HEK293 (cell line): ENCODE data around the gene NPHP4.

Source experiments
- CTCF ChIA-PET: fragments of 350-600 bp; formaldehyde crosslinking; extraction: SDS; loops from one replicate; lab custom pipeline; 2021; ENCODE audit warnings: antibody characterized with exemption; lab: Yijun Ruan, JAX
- POLR2A ChIA-PET: fragments of 300-600 bp; formaldehyde crosslinking; extraction: SDS; loops from one replicate; lab custom pipeline; 2020; ENCODE audit warnings: antibody characterized with exemption, inconsistent platforms; lab: Yijun Ruan, JAX
- H3K27ac ChIP-seq: fragments of 200-500 bp; sonication (Bioruptor generic); 2 replicates; pipeline ENCODE4 v1.5.1; 2014; ENCODE audit warnings: low read depth, low read length, control low read depth, inconsistent platforms; ENCODE audit errors: extremely low read depth
- H3K36me3 ChIP-seq, 2 experiments: fragments of 200-500 bp in 1 of 2; sonication (Bioruptor generic) in 1 of 2; 1 replicate in 1 of 2; 2 replicates in 1 of 2; pipeline ENCODE4 v1.5.1; 2014 to 2017; ENCODE audit warnings: inconsistent platforms in 2 of 2, low read length in 2 of 2; ENCODE audit not compliant: control insufficient read depth in 2 of 2, insufficient read depth in 1 of 2
- H3K4me1 ChIP-seq: fragments of 200-500 bp; sonication (Bioruptor generic); 2 replicates; pipeline ENCODE4 v1.5.1; 2014; ENCODE audit warnings: mild to moderate bottlenecking, low read length, inconsistent platforms; ENCODE audit not compliant: control insufficient read depth, insufficient read depth
- H3K4me3 ChIP-seq: 2 replicates; pipeline ENCODE4 v1.5.1; 2011; ENCODE audit warnings: low read depth, mild to moderate bottlenecking, control low read depth, low read length, moderate library complexity
- H3K9me3 ChIP-seq: fragments of 200-500 bp; sonication (Bioruptor generic); 2 replicates; pipeline ENCODE4 v1.5.1; 2014; ENCODE audit warnings: low read depth, low read length, inconsistent platforms; ENCODE audit not compliant: control insufficient read depth, insufficient read depth
- EGR2 ChIP-seq: fragments of 450-650 bp; formaldehyde crosslinking; IDR thresholded peaks from 2 replicates; pipeline ENCODE4 v1.5.1; 2016; ENCODE audit warnings: low read depth, missing biosample characterization, missing genetic modification characterization
- GFI1B ChIP-seq: fragments of 450-650 bp; formaldehyde crosslinking; IDR thresholded peaks from 2 replicates; pipeline ENCODE4 v1.5.1; 2016; ENCODE audit warnings: missing biosample characterization, missing genetic modification characterization
- SP7 ChIP-seq: fragments of 450-650 bp; formaldehyde crosslinking; IDR thresholded peaks from 2 replicates; pipeline ENCODE4 v1.5.1; 2016; ENCODE audit warnings: missing biosample characterization, missing genetic modification characterization
- YY2 ChIP-seq: fragments of 450-650 bp; formaldehyde crosslinking; IDR thresholded peaks from 2 replicates; pipeline ENCODE4 v1.5.1; 2016; ENCODE audit warnings: missing biosample characterization, missing genetic modification characterization
- ZFHX2 ChIP-seq: fragments of 450-650 bp; formaldehyde crosslinking; conservative IDR thresholded peaks from 2 replicates; pipeline ENCODE4 v1.5.1; 2016; ENCODE audit warnings: missing biosample characterization, missing genetic modification characterization
- ZIC2 ChIP-seq: fragments of 450-650 bp; formaldehyde crosslinking; IDR thresholded peaks from 2 replicates; pipeline ENCODE4 v1.5.1; 2016; ENCODE audit warnings: missing biosample characterization, missing genetic modification characterization
- ZNF335 ChIP-seq: fragments of 450-650 bp; formaldehyde crosslinking; conservative IDR thresholded peaks from 2 replicates; pipeline ENCODE4 v1.5.1; 2016; ENCODE audit warnings: missing biosample characterization, missing genetic modification characterization
- ZNF544 ChIP-seq: fragments of 450-650 bp; formaldehyde crosslinking; IDR thresholded peaks from 2 replicates; pipeline ENCODE4 v1.5.0; 2017; ENCODE audit warnings: missing biosample characterization, missing genetic modification characterization
- ZNF558 ChIP-seq: fragments of 450-650 bp; formaldehyde crosslinking; IDR thresholded peaks from 2 replicates; pipeline ENCODE4 v1.5.1; 2016; ENCODE audit warnings: missing biosample characterization, missing genetic modification characterization
- ZNF600 ChIP-seq: fragments of 450-650 bp; formaldehyde crosslinking; IDR thresholded peaks from 2 replicates; pipeline ENCODE4 v1.5.1; 2016; ENCODE audit warnings: missing biosample characterization, missing genetic modification characterization
- TF ChIP-seq, protein P1 (sequence below): fragments of 450-650 bp; formaldehyde crosslinking; IDR thresholded peaks from 2 replicates; pipeline ENCODE4 v1.5.1; 2017; ENCODE audit warnings: missing biosample characterization, missing genetic modification characterization
- TF ChIP-seq, protein P2 (sequence below): fragments of 450-650 bp; formaldehyde crosslinking; IDR thresholded peaks from 2 replicates; pipeline ENCODE4 v1.5.1; 2017; ENCODE audit warnings: missing biosample characterization, missing genetic modification characterization

The NPHP4 gene

DNA sequence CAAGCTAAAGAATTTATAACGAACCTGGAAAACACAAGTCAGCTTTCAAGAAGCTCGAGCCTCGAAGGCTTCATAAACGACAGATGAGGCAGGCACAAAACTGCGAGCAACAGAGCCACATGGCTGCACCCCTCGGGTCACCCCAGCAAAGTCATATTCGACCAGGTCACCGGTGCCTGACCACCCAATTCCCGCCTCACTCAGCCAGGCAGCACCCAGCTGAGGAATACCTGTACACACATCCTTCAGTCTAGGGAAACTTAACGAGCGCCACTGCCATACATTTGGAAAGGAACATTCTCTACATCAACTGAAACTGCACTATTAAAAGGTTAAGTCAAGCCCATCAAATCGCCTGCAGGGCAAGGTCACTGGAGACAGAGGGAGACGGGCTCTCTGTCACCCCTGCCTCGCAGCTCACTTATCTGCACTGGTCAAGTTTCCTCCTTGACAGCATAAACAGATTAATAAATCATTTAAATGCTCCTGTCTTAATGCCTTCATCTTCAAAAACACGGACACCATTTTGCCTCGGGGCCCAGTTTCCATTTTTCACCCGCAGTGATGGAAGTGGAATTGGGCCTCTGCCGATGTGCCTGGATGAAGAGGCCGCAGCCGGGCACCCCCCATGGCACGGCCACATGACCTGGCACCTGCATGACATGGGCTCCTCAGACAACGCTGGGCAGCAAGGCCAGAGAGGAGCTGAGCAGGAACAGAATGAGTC, 20.6 kb downstream of the NPHP4 start:
- Histone ChIP-seq H3K4me1 (no peaks in the 10 kb centered on the region), H3K4me3 (no peak overlapping the region), H3K27ac (no peak overlapping the region), H3K36me3 (peaks cover 0 to 59% of the 10 kb centered on the region in 2 experiments; a peak in 2 of 3 replicates), H3K9me3 (no peaks in the 10 kb centered on the region)
- POLR2A ChIA-PET = no interaction called here
- TF ChIP-seq GFI1B (no peak), YY2 (tag by site-specific recombination) (no peak), ZNF544 (tag by site-specific recombination) (no peak)
- CTCF ChIA-PET = interaction anchor here (0.7 to 1.0 kb wide), 2 partner anchors 226 to 462 kb away, joined by 3 to 6 read pairs; no protein-coding TSS in a partner anchor

DNA sequence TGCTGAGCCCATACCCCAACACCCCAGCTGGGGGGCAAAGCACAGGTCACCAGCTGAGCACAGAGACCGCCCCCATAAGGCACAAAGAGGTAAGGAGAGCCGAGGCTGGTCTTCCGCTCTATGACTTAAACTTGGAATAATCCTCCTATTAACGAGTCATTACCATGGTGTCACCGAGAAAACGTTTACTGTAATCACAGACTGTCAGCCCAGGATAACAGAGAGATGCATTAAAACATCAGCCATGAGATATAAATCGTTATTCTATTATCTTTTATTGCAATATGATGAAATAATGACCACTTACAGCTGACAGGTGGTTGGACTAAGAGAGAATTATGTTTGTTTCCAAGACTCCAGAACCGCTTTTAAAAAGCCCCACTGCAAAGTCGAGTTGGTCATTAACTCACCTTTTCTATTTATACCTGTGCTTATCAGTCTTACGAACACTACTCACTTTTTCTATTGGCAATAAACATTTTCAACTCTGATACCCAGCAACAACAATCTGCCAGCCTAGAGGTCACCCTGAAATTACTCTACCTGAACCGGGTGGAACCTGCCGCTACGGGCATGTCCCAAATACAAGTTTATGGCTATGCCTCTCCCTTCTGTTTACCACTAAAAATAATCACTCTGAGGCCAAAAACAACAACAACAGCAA, 21.5 kb downstream of the NPHP4 start:
- Histone ChIP-seq H3K9me3 (no peaks in the 10 kb centered on the region), H3K36me3 (peaks cover 0 to 52% of the 10 kb centered on the region in 2 experiments; a peak in 2 of 3 replicates), H3K27ac (no peak overlapping the region), H3K4me1 (no peaks in the 10 kb centered on the region), H3K4me3 (no peak overlapping the region)
- ChIA-PET CTCF (interaction anchor here (0.7 kb wide), 1 partner anchor 225 kb away, joined by 3 read pairs; no protein-coding TSS in a partner anchor), POLR2A (no interaction called here)
- TF ChIP-seq ZIC2 (tag by site-specific recombination) (peak; percentile 34; the same call in 1 of the 2 replicates), SP7 (tag by site-specific recombination) (peak; percentile 77), ZNF335 (tag by site-specific recombination) (no peak)
- TF ChIP-seq, protein P1, sequence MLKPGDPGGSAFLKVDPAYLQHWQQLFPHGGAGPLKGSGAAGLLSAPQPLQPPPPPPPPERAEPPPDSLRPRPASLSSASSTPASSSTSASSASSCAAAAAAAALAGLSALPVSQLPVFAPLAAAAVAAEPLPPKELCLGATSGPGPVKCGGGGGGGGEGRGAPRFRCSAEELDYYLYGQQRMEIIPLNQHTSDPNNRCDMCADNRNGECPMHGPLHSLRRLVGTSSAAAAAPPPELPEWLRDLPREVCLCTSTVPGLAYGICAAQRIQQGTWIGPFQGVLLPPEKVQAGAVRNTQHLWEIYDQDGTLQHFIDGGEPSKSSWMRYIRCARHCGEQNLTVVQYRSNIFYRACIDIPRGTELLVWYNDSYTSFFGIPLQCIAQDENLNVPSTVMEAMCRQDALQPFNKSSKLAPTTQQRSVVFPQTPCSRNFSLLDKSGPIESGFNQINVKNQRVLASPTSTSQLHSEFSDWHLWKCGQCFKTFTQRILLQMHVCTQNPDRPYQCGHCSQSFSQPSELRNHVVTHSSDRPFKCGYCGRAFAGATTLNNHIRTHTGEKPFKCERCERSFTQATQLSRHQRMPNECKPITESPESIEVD (tag by site-specific recombination) = peak; percentile 36
- TF ChIP-seq, all 188 proteins: peak for 3

DNA sequence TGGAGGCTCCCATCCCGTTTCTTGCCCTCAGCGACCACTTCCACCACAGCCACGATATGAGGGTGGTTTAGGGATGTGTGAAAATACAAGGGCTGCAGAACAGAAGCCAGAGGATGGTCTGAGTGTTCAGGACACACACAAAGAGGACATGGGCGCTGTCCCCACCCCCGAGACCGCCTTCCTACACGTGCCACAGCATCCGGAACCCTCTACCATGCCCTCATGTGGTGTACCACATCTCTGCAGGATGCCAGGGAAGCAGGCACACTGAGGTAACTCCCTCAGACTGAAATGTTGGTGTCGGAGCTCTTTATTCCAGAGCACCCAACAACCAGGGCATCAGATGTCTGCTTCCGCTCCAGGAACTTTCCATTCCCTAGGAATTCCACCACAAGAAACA, 23.1 kb downstream of the NPHP4 start:
- no peak overlapping the region for H3K27ac ChIP-seq
- H3K4me1 ChIP-seq = no peaks in the 10 kb centered on the region
- ChIA-PET CTCF (no interaction called here), POLR2A (no interaction called here)
- H3K9me3 ChIP-seq = no peaks in the 10 kb centered on the region
- no peak overlapping the region for H3K4me3 ChIP-seq
- H3K36me3 ChIP-seq = peaks cover 0 to 40% of the 10 kb centered on the region in 2 experiments; a peak in 2 of 3 replicates
- TF ChIP-seq ZNF600 (tag by site-specific recombination) = 0 out of 2 replicates have a peak, but pooled peaks have one; percentile 26
- TF ChIP-seq, protein P2, sequence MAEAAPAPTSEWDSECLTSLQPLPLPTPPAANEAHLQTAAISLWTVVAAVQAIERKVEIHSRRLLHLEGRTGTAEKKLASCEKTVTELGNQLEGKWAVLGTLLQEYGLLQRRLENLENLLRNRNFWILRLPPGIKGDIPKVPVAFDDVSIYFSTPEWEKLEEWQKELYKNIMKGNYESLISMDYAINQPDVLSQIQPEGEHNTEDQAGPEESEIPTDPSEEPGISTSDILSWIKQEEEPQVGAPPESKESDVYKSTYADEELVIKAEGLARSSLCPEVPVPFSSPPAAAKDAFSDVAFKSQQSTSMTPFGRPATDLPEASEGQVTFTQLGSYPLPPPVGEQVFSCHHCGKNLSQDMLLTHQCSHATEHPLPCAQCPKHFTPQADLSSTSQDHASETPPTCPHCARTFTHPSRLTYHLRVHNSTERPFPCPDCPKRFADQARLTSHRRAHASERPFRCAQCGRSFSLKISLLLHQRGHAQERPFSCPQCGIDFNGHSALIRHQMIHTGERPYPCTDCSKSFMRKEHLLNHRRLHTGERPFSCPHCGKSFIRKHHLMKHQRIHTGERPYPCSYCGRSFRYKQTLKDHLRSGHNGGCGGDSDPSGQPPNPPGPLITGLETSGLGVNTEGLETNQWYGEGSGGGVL = no peak
- TF ChIP-seq, all 188 proteins: peak for 1

DNA sequence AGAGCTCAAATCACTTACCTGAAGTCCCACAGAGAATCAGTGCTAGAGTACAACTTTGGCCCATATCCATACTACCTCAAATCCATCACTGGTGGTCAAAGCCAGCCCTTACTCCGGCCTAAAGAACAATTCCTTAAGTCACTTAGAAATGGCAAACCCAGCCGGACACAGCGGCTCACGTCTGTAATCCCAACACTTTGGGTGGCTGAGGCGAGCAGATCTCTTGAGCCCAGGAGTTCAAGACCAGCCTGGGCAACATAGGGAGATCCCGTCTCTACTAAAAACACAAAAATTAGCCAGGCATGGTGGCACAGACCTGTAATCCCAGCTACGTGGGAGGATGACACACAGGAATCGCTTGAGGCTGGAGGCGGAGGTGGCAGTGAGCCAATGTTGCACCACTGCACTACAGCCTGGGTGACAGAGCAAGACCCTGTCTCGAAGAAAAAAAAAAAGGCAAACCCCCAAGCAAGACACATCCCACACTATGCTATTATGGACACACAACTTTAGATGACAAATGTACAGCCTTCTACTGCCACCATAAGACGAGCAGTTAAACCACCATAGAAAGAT, 24.0 kb downstream of the NPHP4 start:
- no peak overlapping the region for H3K27ac ChIP-seq
- peak; percentile 91 for TF ChIP-seq ZFHX2
- TF ChIP-seq ZNF558 = no peak
- TF ChIP-seq EGR2 (tag by site-specific recombination) = peak; percentile 86

More for the DNA sequence above, 24.0 kb downstream of the NPHP4 start:
- Histone ChIP-seq H3K36me3 (peaks cover 0 to 31% of the 10 kb centered on the region in 2 experiments; a peak in 2 of 3 replicates), H3K4me1 (no peaks in the 10 kb centered on the region), H3K9me3 (no peaks in the 10 kb centered on the region), H3K4me3 (no peak overlapping the region)
- ChIA-PET CTCF (no interaction called here), POLR2A (no interaction called here)
